Activated T-cell treated with anti-CD3 and anti-CD28 coated beads, Interleukin-2, amount 50 U/mL, for 72 hours (primary cell): ENCODE measurements around the gene TAF12. TPM values are rescaled to one million over a fixed set of nuclear protein-coding genes. Genes with fewer than 3 reads are reported as not detected.

Source experiments
- ATAC-seq, 2 donors: fragments of 150-1000 bp; cut with Tn5 transposase; replicated peaks in 1 of 2; 2 replicates each; pipeline ENCODE4 v1.10.0; 2021; ENCODE audit warnings: moderate library complexity in 2 of 2, mild to moderate bottlenecking in 1 of 2
- DNase-seq, 2 donors: peaks; one replicate each; pipeline ENCODE4 v3.0.0; 2021 to 2022; ENCODE audit warnings: mixed read lengths in 1 of 2
- H3K27ac Mint-ChIP-seq: one replicate; pipeline ENCODE4 v1.8.0; 2022; ENCODE audit warnings: mild to moderate bottlenecking, moderate library complexity, mixed read lengths
- H3K27me3 Mint-ChIP-seq: one replicate; pipeline ENCODE4 v1.8.0; 2022; ENCODE audit warnings: low read depth, mixed read lengths
- H3K36me3 Mint-ChIP-seq, 2 donors: one replicate each; pipeline ENCODE4 v1.8.0; 2022; ENCODE audit warnings: mixed read lengths in 2 of 2, mild to moderate bottlenecking in 1 of 2; ENCODE audit not compliant: insufficient read depth in 2 of 2
- H3K4me1 Mint-ChIP-seq: one replicate; pipeline ENCODE4 v1.8.0; 2022; ENCODE audit warnings: low read depth, mixed read lengths
- H3K4me3 Mint-ChIP-seq, 2 donors: one replicate each; pipeline ENCODE4 v1.8.0; 2022; ENCODE audit warnings: mild to moderate bottlenecking in 2 of 2, mixed read lengths in 2 of 2, moderate library complexity in 2 of 2
- H3K9me3 Mint-ChIP-seq, 2 donors: one replicate each; pipeline ENCODE4 v1.8.0; 2022; ENCODE audit warnings: mixed read lengths in 2 of 2
- total RNA-seq, 2 donors: library from RNA; stranded (reverse); gene quantifications; one replicate each; pipeline ENCODE4 v1.2.3, GENCODE V29; 2022

TAF12 gene
- total RNA-seq, 2 donors from 2014 or later, result 23.9 to 28.7 TPM

DNA sequence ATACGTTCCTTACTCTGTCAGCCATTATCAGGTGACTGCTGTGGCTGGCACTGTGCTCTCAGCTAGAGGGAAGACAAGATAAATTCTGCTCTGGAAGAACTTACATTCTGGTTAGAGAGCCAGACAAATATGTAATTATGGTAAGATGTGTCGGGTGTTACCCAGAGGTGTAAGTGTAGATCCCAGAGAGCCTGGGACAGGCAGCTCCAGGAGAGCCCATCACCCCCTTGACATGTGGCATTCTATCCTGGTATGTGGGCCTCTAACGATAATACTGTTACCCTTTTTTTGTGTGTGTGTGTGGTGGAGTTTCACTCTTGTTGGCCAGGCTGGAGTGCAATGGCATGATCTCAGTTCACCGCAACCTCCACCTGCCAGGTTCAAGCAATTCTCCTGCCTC, 71.0 kb downstream of the TAF12 start:
- Mint-ChIP-seq H3K36me3 (peaks cover 5 to 13% of the 10 kb centered on the region in 2 donors), H3K4me1 (no peaks in the 10 kb centered on the region)

DNA sequence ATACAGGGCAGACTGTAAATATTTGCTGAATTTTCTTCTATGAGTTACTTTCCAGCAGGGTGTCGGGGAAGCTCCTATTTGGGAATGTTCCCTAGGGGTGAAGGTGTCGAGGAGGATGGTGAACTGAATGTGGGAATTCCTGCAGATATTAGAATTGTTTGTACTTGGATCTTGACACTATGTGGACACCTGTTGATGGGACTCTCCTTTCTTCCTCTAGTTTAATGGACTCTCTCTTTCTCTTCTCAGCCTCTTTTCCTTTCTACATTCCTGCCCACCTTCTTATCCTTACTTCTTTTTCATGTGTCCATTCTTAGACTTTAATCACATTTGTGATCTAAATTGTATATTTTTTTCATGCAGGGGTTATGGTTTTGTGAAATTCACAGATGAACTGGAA, 75.9 kb downstream of the TAF12 start:
- ATAC-seq, result no peak
- no peak for DNase-seq
- Mint-ChIP-seq H3K4me3 (no peak overlapping the region), H3K9me3 (no peaks in the 10 kb centered on the region), H3K27ac (no peak overlapping the region), H3K27me3 (no peaks in the 10 kb centered on the region), H3K4me1 (no peaks in the 10 kb centered on the region), H3K36me3 (peaks cover 7 to 28% of the 10 kb centered on the region in 2 donors)

More for the DNA sequence above, 71.0 kb downstream of the TAF12 start:
- ATAC-seq (no peak), DNase-seq (no peak)
- Mint-ChIP-seq H3K4me3 (no peak overlapping the region), H3K27ac (no peak overlapping the region), H3K27me3 (no peaks in the 10 kb centered on the region), H3K9me3 (no peaks in the 10 kb centered on the region)

DNA sequence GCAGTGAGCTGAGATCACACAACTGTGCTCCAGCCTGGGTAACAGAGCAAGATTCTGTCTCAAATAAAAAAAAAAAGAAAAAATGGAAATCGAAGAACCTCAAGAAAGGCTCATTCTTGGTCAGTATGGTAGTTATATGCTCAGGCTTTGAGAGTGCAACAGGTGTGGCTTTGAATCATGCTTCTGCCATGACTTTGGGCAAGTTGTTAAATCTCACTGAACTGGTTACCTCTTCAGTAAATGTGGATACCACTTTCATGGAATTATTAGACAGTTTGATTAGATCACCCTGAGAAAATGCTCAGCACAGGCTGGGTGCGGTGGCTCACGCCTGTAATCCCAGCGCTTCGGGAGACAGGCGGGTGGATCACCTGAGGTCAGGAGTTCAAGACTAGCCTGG, 77.1 kb downstream of the TAF12 start:
- Mint-ChIP-seq H3K4me1 (no peaks in the 10 kb centered on the region), H3K27me3 (no peaks in the 10 kb centered on the region), H3K27ac (no peak overlapping the region), H3K9me3 (no peaks in the 10 kb centered on the region), H3K4me3 (no peak overlapping the region), H3K36me3 (peaks cover 3 to 25% of the 10 kb centered on the region in 2 donors)
- DNase-seq, result no peak
- ATAC-seq, result no peak

DNA sequence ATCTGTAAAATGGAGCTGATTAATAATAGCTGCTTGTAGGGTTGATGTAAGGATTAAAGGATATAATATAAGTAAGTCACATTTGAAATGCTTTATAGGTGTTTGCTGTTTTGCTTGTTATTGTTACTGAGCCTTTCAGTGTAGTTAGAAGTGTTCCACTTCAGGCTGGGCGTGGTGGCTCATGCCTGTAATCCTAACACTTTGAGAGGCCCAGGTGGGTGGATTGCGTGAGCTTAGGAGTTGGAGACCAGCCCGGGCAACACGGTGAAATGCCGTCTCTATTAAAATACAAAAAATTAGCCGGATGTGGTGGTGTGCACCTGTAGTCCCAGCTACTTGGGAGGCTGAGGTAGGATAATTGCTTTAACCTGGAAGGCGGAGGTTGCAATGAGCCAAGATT, 77.8 kb downstream of the TAF12 start:
- Mint-ChIP-seq H3K36me3 (peaks cover 3 to 29% of the 10 kb centered on the region in 2 donors), H3K9me3 (no peaks in the 10 kb centered on the region), H3K27ac (no peak overlapping the region), H3K4me3 (no peak overlapping the region), H3K4me1 (no peaks in the 10 kb centered on the region), H3K27me3 (no peaks in the 10 kb centered on the region)
- ATAC-seq (no peak), DNase-seq (no peak)

DNA sequence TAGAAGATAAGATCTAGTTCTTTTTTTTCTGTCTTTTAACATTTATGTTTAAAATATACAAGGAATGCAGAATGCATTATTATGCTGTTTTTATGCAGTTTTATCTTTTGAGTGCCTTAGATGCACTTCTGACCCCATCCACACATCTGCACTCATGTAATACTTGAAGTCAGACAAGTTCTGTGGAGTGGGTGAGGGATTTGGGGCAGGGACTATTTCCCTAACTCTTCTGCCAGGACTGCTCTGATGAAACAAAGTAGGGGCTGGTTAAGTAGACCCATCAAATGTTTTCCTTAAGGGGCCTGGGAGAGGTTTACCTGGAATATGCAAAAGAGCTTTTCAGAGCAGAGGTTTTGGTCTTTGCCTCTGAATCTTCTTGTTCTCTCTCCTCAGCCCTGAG, 78.6 kb downstream of the TAF12 start:
- DNase-seq (no peak), ATAC-seq (no peak)
- Mint-ChIP-seq H3K36me3 (peaks cover 3 to 33% of the 10 kb centered on the region in 2 donors), H3K27ac (no peak overlapping the region), H3K27me3 (no peaks in the 10 kb centered on the region), H3K4me3 (no peak overlapping the region), H3K4me1 (no peaks in the 10 kb centered on the region), H3K9me3 (no peaks in the 10 kb centered on the region)

DNA sequence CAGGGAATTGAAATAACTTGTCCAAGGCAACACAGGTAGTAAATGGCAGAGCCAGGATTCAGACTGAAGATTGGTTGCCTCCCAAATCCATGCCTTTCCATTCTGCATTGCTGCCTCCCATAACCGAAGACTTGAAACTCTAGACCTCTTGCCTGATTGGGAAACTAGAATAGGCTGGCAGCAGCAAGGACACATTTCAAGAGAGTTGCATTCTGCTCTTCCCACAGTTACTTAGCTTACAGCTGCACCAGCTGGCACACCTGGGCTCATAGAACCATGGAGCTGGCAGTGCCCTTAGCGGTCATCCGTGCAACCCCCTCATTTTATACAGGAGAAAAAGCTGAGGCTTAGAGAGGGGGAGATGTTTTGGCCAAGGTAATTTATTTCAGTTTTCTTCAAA, 82.0 kb downstream of the TAF12 start:
- H3K4me3 Mint-ChIP-seq, result no peak overlapping the region
- no peaks in the 10 kb centered on the region for H3K4me1 Mint-ChIP-seq
- no peak overlapping the region for H3K27ac Mint-ChIP-seq
- H3K36me3 Mint-ChIP-seq, result peaks cover 1 to 31% of the 10 kb centered on the region in 2 donors
- no peak for DNase-seq
- ATAC-seq, result no peak
- no peaks in the 10 kb centered on the region for H3K27me3 Mint-ChIP-seq
- H3K9me3 Mint-ChIP-seq, result no peaks in the 10 kb centered on the region

Other genes starting within 250 kb of the TAF12 start
- gene RCC1, start 137.0 kb downstream of the TAF12 start, total RNA-seq, result 10 to 100 TPM; 45.3 to 48.3 TPM
- 10 to 100 TPM; 38.8 to 49.7 TPM for gene TRNAU1AP, start 90.0 kb downstream of the TAF12 start, total RNA-seq
- gene RAB42, start 50.8 kb downstream of the TAF12 start, total RNA-seq, result under 1 TPM in 1 of 2 donors, not detected in 1; 0.17 TPM
- gene RNU11, start 5.5 kb upstream of the TAF12 start, total RNA-seq, result not detected
- 10 to 100 TPM; 18.9 to 19.6 TPM for gene GMEB1, start 25.7 kb upstream of the TAF12 start, total RNA-seq
- gene YTHDF2, start 93.9 kb upstream of the TAF12 start, total RNA-seq, result 100 to 1,000 TPM in 1 of 2 donors, 10 to 100 TPM in 1; 86.3 to 104 TPM
- gene OPRD1, start 169.1 kb upstream of the TAF12 start, total RNA-seq, result not detected